ENCODE results near the gene CPED1.

Gene CPED1

DNA sequence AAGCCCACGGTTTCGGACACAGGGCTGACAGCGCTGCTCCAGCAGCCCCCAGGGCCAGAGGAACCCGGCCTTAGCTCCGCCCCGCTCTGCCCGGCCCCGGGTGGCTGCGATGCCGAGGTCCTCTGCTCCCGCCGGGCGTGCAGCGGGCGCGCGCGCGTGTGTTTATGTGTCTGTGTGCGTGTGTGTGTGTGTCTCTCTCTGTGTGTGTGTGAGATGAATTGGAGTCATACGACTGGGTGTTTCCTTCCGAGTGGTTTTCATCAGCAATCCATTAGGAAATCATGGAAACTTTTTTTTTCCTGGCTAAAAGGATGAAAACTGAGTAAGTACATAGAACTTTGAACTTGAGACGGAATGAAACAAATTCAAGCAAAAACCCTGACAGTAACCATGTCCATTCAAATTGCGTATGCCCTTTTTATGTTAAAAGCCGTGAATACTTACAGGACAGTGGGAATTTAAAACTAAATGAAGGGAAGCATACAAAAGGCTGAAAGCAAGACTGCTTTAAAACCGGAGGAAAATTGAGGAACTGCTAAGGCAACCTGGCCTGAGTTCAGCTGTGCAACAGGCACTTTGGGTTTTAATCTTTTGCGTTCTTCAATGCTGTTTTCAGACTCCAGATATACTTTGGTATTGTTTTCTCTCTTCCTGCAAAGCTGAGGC, at the start of gene CPED1:
Gene CPED1 (plus strand): TSS at position 121 of the 666 bp plus-strand sequence. CDS start 911 bp downstream, outside the sequence.
- DNase-seq, result peak; percentile 52

DNA sequence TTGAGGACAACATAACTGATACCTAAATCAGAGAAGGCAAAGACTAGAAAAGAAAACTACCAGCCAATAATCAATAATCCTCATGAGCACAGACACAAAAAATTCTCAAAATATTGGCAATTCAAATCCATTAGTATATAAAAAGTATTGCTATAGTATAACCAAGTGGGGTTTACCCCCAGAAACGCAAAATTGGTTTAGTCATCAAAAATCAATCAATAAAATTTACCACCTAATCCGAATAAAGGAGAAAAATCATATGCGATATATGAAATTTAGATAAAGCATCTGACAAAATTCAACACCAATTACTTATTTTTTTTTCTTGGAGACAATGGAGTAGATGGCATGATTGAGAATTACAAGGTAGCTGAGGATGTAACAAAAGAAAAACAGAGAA, 49.2 kb upstream of the CPED1 start:
- no peak for DNase-seq

GRCh38 chr7:120941064-120941463, 47.4 kb upstream of the CPED1 start:
- no peak for DNase-seq

DNA sequence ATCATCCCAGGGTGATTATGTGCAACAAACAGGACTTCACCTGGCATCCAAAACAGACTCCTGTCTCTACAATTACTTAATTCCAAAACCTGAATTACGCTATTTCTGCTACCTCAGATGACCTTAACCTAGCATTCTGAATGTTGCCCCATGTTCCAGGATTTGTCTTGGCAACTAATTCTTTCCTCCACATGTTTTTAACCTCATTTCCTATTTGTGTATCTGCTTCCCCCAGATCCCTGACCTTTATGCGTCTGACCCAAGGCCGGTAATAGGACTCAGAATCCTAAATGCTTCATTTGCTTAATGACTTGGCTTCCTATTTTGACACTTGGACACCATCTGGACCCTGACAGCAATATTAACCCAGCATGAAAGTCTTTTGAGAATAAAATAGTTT, 46.7 kb upstream of the CPED1 start:
- no peak for DNase-seq

- DNase-seq, result no peak
These were observed 45.6 kb upstream of the CPED1 start for GRCh38 chr7:120942861-120943260.

GRCh38 chr7:120944826-120945562, 43.5 kb upstream of the CPED1 start:
- DNase-seq, result no peak

DNA sequence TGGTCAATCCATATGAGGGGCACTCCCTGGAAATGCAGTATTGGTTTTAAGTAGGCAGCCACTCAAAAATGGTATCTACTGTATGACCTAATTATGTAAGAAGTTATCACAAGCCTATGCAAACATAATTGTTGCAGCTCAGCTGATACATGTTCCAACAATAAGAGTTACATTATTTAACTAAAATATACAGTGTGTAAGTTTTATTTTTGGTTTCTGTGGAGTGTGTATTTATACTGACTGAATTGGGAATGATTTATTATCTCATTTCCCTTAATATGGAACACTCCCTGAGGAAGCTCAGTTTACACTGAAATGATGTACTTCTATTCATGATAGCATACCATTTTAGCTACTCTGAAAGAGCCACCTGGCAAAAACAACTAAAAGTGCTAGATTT, 40.5 kb upstream of the CPED1 start:
- DNase-seq, result no peak

GRCh38 chr7:120949393-120949911, 39.1 kb upstream of the CPED1 start:
- DNase-seq, result no peak

GRCh38 chr7:120949998-120950538, 38.4 kb upstream of the CPED1 start:
- DNase-seq, result no peak

GRCh38 chr7:120950539-120951308, 37.8 kb upstream of the CPED1 start, which contains the start of gene ING3:
Gene ING3 (plus strand): TSS chr7:120950777. CDS start chr7:120950897, 120 bp downstream.
- peak; percentile 98 for DNase-seq

GRCh38 chr7:120951309-120951699, 37.2 kb upstream of the CPED1 start:
- DNase-seq, result no peak

GRCh38 chr7:120951826-120952225, 36.7 kb upstream of the CPED1 start:
- no peak for DNase-seq

DNA sequence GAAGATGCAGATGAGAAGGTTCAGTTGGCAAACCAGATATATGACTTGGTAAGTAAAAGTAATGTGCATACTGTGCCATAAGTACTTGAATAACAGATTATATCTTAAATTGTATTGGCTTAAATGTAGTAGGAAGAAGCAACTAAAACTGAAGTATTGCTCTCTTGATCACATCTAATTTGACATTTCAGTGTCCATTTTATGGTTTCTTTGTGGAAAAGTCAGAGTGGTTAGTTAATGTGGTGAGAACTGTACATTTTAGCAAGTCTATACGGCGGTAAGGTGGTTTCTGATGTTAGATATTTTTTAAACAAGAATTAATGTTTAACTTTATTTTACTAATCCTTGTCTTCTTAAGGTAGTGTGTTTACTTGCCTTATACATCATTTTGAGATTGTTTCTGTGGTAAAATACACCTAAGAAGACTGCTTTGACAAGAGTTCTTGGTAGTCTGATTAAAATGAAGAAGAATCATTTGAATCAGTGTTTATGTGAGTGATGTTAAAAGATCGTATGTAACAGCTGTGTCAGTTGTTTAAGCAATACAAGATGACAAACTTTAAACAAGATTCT, 32.8 kb upstream of the CPED1 start:
- no peak for DNase-seq

- no peak for DNase-seq
These were observed 28.5 kb upstream of the CPED1 start for GRCh38 chr7:120959929-120960484.

DNA sequence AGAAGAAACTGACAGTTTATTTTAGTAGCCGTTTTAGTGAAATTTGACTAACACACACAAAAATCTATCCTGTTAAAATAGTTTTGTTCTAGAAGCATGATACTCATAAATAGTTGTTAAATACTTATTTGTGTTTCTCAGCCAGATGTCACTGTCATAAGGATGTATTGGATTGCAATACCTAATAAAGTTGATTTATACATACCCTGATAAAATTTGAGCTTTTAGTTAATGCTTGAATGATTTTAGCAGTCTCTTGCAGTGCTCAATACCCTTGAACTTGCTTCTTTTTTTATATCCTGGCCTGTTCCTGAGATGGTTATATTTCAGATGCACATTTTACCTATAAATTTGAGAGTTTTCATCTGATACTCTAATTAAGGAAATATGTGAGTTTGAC, 27.8 kb upstream of the CPED1 start:
- DNase-seq, result no peak

DNA sequence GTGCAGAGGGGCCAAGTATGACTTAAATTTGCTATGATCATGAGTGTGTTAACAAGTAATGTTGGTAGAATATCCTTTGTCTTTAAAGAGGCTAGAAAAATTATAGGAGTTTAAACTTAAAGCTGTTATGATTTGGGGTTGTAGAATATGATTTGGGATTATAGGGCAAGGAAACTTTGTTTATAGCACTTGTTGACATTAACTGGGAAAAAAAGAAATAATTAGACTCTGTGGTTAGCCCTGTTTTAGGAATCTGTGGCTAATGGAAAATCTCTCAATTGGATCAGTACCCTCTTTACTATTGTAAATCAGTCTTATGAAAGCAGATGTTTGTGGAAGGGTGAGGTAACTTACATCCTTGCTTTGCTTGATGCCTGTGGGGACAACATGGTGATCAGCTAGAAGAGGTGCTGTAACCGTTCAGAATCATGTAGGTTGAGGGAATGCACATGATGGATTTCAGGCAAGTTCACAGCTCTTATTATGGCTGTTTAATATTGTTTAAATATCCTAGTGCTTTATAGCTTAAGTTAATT, 26.8 kb upstream of the CPED1 start:
- no peak for DNase-seq

GRCh38 chr7:120964088-120964487, 24.4 kb upstream of the CPED1 start:
- DNase-seq, result no peak

GRCh38 chr7:120966961-120967360, 21.6 kb upstream of the CPED1 start:
- DNase-seq, result no peak

DNA sequence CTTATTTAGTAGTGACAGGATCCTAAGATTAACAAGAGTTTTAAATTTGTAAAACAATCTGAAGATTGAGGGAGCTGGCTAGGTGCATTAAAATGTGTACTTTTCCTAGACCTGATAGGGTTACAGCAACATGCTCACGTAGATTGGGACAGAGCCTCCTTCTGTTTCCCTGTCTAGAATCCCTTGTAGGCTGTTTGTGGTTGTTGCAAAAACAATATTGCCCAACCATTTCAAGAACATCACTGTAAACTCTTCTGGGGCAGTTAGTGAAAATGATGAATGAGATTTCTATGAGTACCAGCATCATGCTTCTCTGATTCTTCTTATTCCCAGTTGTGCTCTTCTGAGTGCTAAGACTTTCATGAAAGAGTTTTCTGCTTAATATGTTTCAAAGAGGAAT, 14.7 kb upstream of the CPED1 start:
- DNase-seq, result no peak

DNA sequence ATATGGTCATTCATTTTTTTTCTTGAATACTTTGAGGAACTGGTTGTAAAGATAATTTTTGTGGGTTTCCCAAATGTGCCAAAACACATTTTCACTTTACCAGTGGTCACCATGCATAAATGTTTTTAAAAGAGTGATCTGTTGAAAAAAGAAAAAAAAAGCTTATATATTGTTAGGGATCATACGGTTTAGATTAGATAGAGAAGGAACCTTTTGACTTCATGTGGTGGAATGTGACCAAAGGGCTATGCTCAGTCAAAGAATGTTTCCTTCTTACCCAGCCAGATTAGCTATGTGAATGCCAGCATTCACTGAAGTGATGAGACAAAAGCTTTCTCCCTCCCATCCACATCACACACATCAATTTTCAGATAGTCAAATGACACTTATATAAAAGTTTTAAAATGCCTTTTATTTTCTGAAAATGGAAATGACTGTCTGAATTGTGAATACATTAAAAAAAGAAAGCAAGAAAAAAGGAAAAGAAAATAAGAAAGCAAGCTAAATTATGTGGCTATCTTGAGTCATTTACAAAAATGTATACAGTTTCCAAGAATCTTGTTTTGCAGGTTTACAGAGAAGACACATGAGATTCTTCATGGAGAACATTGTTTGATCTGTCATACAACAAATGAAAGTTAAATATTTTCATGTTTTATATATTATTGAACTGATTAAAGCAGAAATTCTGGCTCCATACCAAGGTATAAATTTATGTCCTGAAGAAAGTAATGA, 8.6 kb upstream of the CPED1 start:
- no peak for DNase-seq

DNA sequence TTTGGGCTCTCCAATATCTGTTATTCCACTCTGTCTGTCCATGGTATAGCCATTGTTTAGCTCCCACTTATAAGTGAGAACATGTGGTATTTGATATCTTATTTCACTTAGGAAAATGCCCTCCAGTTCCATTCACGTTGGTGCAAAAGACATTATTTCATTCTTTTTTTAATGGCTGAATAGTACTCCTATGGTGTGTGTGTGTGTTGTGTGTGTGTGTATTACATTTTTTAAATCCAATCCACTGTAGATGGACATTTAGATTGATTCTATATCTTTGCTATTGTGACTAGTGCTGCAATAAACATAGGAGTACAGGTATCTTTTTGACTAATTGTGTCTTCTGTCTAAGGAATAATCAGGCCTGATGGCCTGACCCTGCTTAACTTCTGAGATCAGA, 7.4 kb upstream of the CPED1 start:
- DNase-seq, result no peak

Measured in stimulated activated CD8-positive, alpha-beta memory T cell treated with anti-CD3 and anti-CD28 coated beads, Interleukin-4, amount 100 ng/mL, for 48 hours (primary cell).